Right lobe of liver (tissue), 6 donors: ENCODE results near the gene KRTAP10-1. TPM values are rescaled to one million over a fixed set of nuclear protein-coding genes. Genes with fewer than 3 reads are reported as not detected.

Source experiments
- ATAC-seq, 4 donors: fragments of 200-7000 bp; cut with Tn5 transposase; one replicate each; pipeline ENCODE4 v1.9.1; 2020; ENCODE audit warnings: mild to moderate bottlenecking in 4 of 4, moderate library complexity in 4 of 4
- DNase-seq, 3 donors: peaks; one replicate each; pipeline ENCODE4 v3.0.0-alpha.2; 2020
- H3K27ac ChIP-seq, 3 donors: fragments of 200-600 bp; one replicate each; pipeline ENCODE4 v1.8.0; 2022
- H3K27me3 ChIP-seq, 2 donors: fragments of 200-600 bp; one replicate each; pipeline ENCODE4 v1.8.0; 2022
- H3K36me3 ChIP-seq, 4 donors: fragments of 200-600 bp; sonication (generic) in 1 of 4; one replicate each; pipeline versions ENCODE4 v1.5.1 to v1.8.0; 2017 to 2022; ENCODE audit warnings: control low read depth in 1 of 4
- H3K4me1 ChIP-seq, 4 donors: fragments of 200-600 bp; sonication (generic) in 1 of 4; one replicate each; pipeline versions ENCODE4 v1.5.1 to v1.8.0; 2017 to 2022; ENCODE audit warnings: control low read depth in 1 of 4
- H3K4me3 ChIP-seq, 3 donors: fragments of 200-600 bp; one replicate each; pipeline ENCODE4 v1.8.0; 2022
- H3K9me3 ChIP-seq, 4 donors: fragments of 200-600 bp; sonication (generic) in 1 of 4; one replicate each; pipeline versions ENCODE4 v1.5.1 to v1.8.0; 2017 to 2022; ENCODE audit warnings: control low read depth in 1 of 4
- POLR2A ChIP-seq: fragments of 450-650 bp; IDR thresholded peaks from one replicate; pipeline ENCODE4 v1.6.1; 2017; ENCODE audit warnings: antibody characterized with exemption, mild to moderate bottlenecking
- WGBS: methylation state at CpG from one replicate; pipeline ENCODE4 v1.1.6; 2018; ENCODE audit warnings: low coverage, low lambda C conversion rate; ENCODE audit not compliant: insufficient coverage; ENCODE audit errors: missing lambda C conversion rate; 5-methylcytosine and 5-hydroxymethylcytosine counted together
- intact Hi-C, 2 donors: fragments of 100-400 bp; cut with DNase I; formaldehyde crosslinking; loops; one replicate each; pipeline versions ENCODE4 v1.11.2 to v1.14.1; 2022
- total RNA-seq, 6 experiments: library from RNA; depleted of rRNA in 2 of 6; stranded (reverse); fragments of >200 nt in 2 of 6; fragmentation: NEBNext Ultra II Directional in 3 of 6; extraction: Animal tissue kit (Norgen Biotek cat#: 25700) in 3 of 6; gene quantifications; one replicate each; pipeline versions ENCODE4 v1.1.0 to v1.2.4, GENCODE V29; 2016 to 2023
- TF ChIP-seq, protein P1 (sequence below), 4 donors: fragments of 200-600 bp in 3 of 4; fragments of 450-650 bp in 1 of 4; IDR thresholded peaks; one replicate each; pipeline versions ENCODE4 v1.5.1 to v1.8.0; 2016 to 2022; ENCODE audit warnings: antibody characterized with exemption in 4 of 4, mild to moderate bottlenecking in 2 of 4
- donor health status: DM: no; HTN: yes; CAD: no.
- donor health status: DM: no; HTN: no; CAD: no.
- donor health status: DM: no; HTN: no; CAD: no.
- donor health status: DM: no; HTN: yes; CAD: no.
- donor health status: DM: no; HTN: yes; CAD: no.

Gene KRTAP10-1
- total RNA-seq, 6 experiments from 2014 or later, result not detected

DNA sequence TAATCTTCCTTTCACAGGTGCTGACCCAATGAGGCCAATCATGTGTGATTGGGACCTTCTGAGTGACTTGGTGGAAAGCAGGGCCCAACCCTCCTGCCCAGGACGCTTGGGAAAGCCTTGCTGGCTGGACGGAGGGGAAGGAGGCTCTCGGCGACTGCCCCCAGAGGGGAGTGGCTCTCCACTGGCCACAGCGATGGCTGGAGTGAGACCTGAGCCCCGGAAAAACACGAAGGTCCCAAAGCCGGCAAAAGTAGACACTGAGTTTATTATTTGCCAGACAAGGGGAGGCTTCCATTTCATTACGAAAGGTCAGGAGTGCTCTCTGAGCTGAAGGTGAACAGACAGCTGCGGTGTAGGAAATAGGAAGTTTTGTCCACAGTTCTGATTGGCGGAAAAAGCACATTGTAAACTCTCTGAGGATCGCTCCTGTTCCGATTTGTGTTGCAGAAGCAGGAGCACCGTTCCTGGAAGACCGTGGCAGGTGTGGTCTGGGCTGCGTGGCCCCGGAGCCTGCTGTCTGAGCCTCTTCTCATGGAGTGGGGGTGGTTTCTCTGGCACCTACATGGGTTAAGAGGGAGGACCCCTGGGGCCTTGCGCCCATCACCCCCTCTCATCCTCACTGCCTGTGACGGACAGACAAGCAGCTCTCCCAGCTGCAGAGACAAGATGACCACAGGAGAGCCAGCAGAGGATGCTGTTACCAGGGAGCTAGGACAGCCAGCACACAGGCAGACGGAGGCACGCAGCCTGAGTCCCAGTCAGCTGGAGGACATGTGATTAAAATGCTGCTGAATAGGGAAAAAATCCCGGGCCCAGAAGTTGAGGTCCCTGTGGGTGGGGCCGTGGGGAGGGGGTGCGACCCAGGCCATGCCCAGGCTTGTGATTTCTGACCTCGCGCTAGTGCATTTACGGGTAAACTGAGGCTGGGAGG, 41.5 kb downstream of the KRTAP10-1 start:
- Histone ChIP-seq H3K27me3 (no peaks in the 10 kb centered on the region), H3K4me3 (no peak overlapping the region), H3K27ac (no peak overlapping the region), H3K36me3 (no peaks in the 10 kb centered on the region), H3K4me1 (no peaks in the 10 kb centered on the region), H3K9me3 (no peaks in the 10 kb centered on the region)
- ATAC-seq (no peak), DNase-seq (peak in 1 of 3 donors; percentile 17)
- TF ChIP-seq, protein P1, sequence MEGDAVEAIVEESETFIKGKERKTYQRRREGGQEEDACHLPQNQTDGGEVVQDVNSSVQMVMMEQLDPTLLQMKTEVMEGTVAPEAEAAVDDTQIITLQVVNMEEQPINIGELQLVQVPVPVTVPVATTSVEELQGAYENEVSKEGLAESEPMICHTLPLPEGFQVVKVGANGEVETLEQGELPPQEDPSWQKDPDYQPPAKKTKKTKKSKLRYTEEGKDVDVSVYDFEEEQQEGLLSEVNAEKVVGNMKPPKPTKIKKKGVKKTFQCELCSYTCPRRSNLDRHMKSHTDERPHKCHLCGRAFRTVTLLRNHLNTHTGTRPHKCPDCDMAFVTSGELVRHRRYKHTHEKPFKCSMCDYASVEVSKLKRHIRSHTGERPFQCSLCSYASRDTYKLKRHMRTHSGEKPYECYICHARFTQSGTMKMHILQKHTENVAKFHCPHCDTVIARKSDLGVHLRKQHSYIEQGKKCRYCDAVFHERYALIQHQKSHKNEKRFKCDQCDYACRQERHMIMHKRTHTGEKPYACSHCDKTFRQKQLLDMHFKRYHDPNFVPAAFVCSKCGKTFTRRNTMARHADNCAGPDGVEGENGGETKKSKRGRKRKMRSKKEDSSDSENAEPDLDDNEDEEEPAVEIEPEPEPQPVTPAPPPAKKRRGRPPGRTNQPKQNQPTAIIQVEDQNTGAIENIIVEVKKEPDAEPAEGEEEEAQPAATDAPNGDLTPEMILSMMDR (IDR thresholded peaks at IDR 0.05), result no peak
- no peak for TF ChIP-seq POLR2A
- WGBS, result 62% methylated on average over 20 of the region's 27 CpGs
- intact Hi-C loops, result no loop called here

DNA sequence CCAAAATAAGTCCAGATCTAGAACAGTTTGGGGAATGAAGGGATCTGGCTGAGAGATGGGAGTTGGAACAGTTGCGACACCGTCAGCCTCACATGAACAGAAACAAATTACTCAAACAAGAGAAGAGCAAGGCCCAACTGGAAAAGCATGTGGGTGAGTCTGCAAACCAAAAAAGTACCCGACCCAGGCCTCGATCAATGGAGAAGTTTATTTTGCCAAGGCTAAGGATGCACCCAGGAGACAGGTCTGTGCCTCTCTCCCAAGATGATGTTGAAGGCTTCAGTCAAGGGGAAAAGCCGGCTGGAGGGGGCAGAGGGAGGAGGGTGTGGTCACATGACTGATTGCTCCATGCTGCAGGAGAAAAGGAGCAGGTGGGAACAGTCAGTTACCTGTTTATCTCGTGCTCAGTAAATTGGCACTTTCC, 42.3 kb downstream of the KRTAP10-1 start:
- DNase-seq, result peak in 1 of 3 donors; percentile 4
- H3K36me3 ChIP-seq, result no peaks in the 10 kb centered on the region
- intact Hi-C loops, result no loop called here
- H3K4me3 ChIP-seq, result no peak overlapping the region
- no peak for ATAC-seq
- H3K4me1 ChIP-seq, result no peaks in the 10 kb centered on the region
- TF ChIP-seq, protein P1 (IDR thresholded peaks at IDR 0.05), result no peak
- H3K27me3 ChIP-seq, result no peaks in the 10 kb centered on the region
- WGBS, result 48% methylated on average over 6 of the region's 6 CpGs
- no peak overlapping the region for H3K27ac ChIP-seq
- H3K9me3 ChIP-seq, result no peaks in the 10 kb centered on the region

DNA sequence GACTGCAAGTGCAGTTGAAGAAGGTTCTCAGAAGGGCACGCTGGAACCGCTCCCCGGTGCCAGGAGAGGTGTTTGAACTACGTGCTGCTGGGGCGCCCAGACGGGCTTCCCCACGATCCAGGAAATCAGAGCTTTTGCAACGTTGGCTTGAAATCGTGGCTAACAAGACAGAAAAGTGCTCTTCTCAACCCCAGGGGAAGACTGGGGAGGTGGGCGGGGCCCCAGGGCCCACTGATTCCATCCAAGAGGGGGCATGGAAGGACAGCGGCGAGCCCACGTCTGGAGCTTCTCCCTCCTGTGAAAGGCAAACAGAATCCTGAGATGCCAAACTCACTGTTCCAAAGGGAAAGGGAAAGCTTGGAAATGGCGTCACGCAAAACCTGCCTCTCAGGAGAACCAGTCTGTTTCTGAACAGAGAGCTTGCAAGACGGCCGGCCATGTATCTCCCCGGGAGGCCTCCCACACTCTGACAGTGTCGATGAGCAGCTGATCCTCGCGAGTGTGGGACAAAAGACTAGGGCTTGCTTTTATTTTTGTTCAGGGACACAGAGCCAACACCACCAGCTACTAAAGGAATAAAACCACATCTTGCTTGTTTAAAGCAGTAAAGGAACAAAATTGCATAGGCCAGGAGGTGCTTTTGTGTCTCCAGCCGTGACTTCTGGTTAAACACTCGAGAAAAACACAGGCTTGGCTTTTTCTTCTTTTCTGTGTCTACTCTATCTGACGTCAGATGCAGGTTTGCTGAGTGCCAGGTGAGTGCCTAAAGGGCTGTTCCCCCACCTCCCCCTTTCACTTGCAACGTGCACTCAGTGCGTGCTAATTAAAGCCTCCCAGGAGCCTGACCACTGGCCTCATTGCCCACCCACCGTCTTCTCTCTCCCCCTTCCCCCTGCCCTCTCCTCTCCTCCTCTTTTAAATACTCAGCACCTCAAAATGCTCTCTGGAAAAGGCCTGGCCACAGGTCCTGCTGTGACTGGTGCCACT, 43.1 kb downstream of the KRTAP10-1 start:
- intact Hi-C loops, result no loop called here
- no peak for ATAC-seq
- Histone ChIP-seq H3K4me1 (no peaks in the 10 kb centered on the region), H3K27me3 (no peaks in the 10 kb centered on the region), H3K9me3 (no peaks in the 10 kb centered on the region), H3K27ac (no peak overlapping the region), H3K36me3 (no peaks in the 10 kb centered on the region), H3K4me3 (no peak overlapping the region)
- no peak for TF ChIP-seq POLR2A
- TF ChIP-seq, protein P1 (IDR thresholded peaks at IDR 0.05), result no peak
- WGBS, result 58% methylated on average over 20 of the region's 27 CpGs
- peak in 1 of 3 donors; percentile 17 for DNase-seq

DNA sequence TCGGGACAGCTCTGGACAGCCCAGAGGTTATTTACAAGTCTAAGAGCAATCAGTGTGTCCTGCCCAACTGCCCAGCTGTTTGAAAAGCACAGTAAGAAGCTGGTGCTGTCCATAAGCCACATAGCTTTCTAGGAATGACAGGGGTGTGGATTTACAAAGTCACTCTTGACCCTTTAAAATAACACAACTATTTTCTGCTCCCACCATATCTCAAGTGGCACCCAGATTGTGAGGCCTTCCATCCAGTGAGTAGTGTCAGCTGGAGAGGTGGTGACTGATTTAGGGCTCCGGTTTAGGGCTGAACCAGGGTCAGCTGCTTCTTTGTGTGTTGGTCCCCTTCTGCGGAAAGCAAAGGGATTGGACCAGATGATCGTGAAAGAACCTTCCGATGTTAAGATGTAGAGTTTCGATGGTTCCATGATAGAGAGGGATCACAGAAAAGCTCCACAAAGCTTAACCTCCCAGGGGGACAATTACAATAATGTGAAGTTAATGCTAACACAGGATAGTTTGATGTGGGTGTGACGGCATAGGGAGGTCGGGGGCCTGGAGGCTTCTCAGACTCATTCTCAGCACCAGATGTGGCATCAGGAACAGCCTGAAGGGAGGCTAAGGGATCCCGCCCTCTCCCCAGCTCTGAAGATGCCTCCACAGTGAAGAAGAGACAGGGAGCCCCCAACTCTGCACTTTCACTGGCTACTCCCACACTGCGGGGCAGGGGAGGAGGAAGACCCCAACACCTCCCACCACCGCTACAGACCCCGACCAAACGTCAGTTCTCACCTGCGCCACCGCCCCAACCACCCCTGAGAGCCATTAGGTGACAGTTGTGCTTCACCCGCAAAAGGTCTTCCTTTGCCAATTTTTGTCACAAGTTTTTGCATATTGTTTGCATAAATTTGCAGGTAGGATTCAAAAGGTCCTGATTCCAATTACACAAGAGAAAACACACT, 44.1 kb downstream of the KRTAP10-1 start:
- H3K36me3 ChIP-seq, result no peaks in the 10 kb centered on the region
- no peaks in the 10 kb centered on the region for H3K9me3 ChIP-seq
- no peaks in the 10 kb centered on the region for H3K27me3 ChIP-seq
- ATAC-seq (no peak), DNase-seq (peak in 2 of 3 donors; percentile 11 to 15)
- TF ChIP-seq POLR2A, result no peak
- TF ChIP-seq, protein P1 (IDR thresholded peaks at IDR 0.05), result no peak
- H3K4me3 ChIP-seq, result no peak overlapping the region
- no peak overlapping the region for H3K27ac ChIP-seq
- whole genome bisulfite sequencing, result 85% methylated on average over 10 of the region's 16 CpGs
- intact Hi-C loops, result no loop called here
- H3K4me1 ChIP-seq, result no peaks in the 10 kb centered on the region
